ENCODE measurements around the gene KCNE2. TPM values are rescaled to one million over a fixed set of nuclear protein-coding genes. Genes with fewer than 3 reads are reported as not detected.
"Not testable (repeated sequence)": the region's sequence is repeated elsewhere in the genome, so short reads cannot be mapped to it uniquely, and the experiment has no call there.

Gene KCNE2
- polyA plus RNA-seq, 3 donors = 0.56 to 30.9 TPM; not detected in 1

DNA sequence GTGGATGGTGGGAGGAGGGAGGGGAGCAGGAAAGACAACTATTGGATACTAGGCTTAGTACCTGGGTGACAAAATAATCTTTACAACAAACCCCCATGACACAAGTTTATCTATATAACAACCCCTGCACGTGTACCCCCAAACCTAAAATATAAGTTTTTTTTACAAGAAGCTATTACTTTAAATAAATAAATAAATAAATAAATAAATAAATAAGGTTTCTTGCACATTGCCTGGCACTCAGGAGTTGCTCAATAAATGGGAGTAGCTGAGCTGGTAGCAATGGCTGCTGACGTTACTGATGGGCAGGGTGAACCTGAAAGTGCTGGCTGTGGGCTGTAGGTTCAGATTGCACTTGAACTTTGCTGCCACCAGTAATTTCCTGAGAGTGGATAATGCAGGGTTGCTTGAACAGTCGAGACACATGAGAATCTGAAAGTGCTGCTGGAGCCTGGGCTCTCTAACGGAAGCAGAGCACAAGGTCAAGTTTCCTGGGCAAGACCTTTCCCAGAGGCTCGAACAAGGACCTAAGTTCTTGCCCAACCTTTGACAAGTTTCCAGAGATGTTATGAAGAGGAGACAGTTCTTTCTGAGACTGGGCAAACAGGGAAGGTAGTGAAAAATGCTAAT is 14.8 kb upstream of the KCNE2 start:
- H3K27ac ChIP-seq (ENCODE audit: low read depth, low read length) = no peak overlapping the region
- WGBS, 3 donors = 63 to 66% (median 66%) methylated on average over 5 of the region's 5 CpGs

DNA sequence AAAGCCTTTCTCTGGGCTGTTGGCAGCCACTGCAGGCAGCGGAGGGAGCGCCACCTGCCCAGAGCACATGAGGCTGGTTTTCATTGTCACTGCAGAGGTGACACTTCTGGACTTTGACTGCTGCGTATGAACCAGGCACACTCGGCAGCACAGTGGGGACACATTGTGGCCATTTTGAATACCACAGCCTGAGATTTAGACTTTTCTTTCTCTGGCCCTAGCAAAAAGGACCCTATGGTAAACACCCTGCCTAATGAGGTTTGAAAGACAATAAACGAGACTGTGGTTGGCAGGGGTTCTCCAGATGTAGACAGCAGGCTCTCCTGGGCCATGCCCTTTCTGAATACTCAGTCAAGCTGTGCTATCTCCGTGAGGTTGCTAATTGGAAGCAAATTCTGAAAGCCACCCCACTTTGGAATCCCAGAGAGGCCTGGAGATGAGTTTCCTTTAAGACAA is 12.0 kb upstream of the KCNE2 start:
- 28 to 39% (median 31%) methylated on average over 6 of the region's 6 CpGs for WGBS, 3 donors
- H3K27ac ChIP-seq (ENCODE audit: low read depth, low read length) = no peak overlapping the region

DNA sequence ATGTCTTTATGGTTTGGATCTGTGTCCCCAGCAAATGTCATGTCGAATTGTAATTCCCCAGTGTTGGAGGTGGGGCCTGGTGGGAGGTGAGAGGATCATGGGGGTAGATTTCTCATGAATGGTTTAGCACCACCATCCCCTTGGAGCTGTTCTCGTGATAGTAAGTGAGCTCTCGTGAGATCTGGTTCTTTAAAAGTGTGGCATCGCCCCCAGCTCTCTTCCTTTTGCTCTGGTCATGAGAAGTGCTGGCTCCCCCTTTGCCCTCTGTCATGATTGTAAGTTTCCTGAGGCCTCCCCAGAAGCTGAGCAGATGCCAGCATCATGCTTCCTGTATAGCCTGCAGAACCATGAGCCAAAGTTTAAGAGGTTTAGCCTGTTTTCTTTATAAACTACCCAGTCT is 11.2 kb upstream of the KCNE2 start:
- WGBS, 3 donors = 83 to 93% (median 92%) methylated on average over 4 of the region's 4 CpGs
- H3K27ac ChIP-seq (ENCODE audit: low read depth, low read length) = no peak overlapping the region

DNA sequence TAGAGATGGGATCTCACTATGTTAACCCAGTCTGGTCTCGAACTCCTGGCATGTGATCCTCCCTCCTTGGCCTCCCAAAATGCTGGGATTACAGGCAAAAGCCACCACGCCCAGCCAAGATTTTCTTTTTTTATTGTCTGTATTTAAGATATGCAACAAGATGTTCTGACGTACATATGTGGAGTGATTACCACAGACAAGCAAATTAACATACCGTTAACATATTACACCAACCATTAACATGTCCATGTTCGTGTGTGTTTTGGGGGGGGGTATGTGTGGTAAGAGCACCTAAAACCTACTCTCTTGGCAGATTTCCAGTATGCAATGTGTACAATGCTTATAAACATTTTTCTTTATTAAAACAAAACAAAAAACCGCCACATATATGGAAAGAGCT is 10.6 kb upstream of the KCNE2 start:
- WGBS, 3 donors = 86 to 93% (median 86%) methylated on average over 6 of the region's 6 CpGs
- no peak overlapping the region for H3K27ac ChIP-seq (ENCODE audit: low read depth, low read length)

DNA sequence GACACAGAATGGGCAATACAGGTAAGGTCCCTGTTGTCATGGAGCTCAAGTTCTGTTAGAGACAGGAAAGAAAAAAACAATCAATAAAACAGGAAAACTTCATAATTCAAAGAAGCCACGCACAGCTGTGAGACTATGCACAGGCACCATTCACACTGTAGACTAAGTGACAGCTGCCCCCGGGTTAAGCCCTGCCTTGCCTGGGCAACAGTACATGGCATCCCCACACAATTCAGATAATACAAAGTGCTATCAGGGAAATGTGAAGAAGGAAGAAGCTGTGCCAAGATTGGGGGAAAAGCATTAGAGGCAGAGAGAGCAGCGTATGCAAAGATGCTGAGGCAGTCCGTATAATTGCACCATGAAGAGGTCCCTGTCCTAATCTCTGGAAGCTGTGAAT is 9.0 kb upstream of the KCNE2 start:
- no peak overlapping the region for H3K27ac ChIP-seq (ENCODE audit: low read depth, low read length)
- WGBS, 3 donors = 66 to 79% (median 75%) methylated on average over 4 of the region's 4 CpGs

GRCh38 chr21:34355570-34355969 is 8.2 kb upstream of the KCNE2 start:
- H3K27ac ChIP-seq (ENCODE audit: low read depth, low read length) = no peak overlapping the region
- WGBS, 3 donors = 98 to 100% (median 99%) methylated on average over 5 of the region's 5 CpGs

- no peak overlapping the region for H3K27ac ChIP-seq (ENCODE audit: low read depth, low read length)
- WGBS, 3 donors = 91 to 95% (median 92%) methylated on average over 2 of the region's 2 CpGs
Measured at GRCh38 chr21:34357889-34358288, 5.9 kb upstream of the KCNE2 start.

DNA sequence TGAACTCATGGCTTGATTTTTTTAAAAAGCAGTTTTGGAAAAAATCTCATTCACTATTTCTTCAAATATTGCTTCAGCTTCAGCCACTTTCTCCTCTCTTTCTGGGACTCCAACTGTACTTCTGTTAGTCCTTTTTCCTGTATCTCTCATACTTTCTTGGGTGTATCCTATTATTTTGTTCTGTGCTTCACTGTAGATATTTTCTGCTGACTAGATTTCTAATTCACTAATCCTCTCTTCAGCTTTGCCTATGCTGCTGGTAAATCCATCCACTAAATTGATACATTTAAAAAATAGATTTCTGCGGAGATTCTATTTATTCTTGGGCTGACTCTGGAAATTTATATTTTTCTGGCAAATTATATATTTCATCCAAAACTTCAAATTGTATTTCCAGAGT is 4.9 kb upstream of the KCNE2 start:
- no peak overlapping the region for H3K27ac ChIP-seq (ENCODE audit: low read depth, low read length)
- WGBS, 3 donors = 47 to 100% (median 56%) methylated on average over 1 of the region's 1 CpG

- WGBS, 3 donors = 88 to 91% (median 91%) methylated on average over 12 of the region's 12 CpGs
- H3K27ac ChIP-seq (ENCODE audit: low read depth, low read length) = no peak overlapping the region
Measured at GRCh38 chr21:34360488-34361241, 3.1 kb upstream of the KCNE2 start.

DNA sequence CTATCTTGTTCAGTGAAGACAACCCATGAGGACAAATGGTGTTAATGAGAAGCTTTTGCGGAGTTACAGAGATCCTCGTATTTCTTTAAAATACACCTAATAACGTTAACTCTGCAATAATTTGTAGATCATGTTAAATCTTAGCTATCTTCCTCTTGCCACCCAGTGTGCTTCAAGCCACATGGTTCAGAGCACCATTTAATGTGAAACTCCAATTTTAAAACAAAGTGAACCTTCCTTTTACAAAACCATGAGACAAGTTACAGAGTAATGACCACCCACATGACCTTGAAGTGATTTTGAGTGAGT is 1.7 kb upstream of the KCNE2 start:
- WGBS, 3 donors = 19 to 24% (median 23%) methylated on average over 3 of the region's 3 CpGs
- H3K27ac ChIP-seq (ENCODE audit: low read depth, low read length) = no peak overlapping the region

GRCh38 chr21:34362670-34363069 is 1.1 kb upstream of the KCNE2 start:
- no peak overlapping the region for H3K27ac ChIP-seq (ENCODE audit: low read depth, low read length)
- WGBS, 3 donors = 98 to 100% (median 100%) methylated on average over 3 of the region's 3 CpGs

DNA sequence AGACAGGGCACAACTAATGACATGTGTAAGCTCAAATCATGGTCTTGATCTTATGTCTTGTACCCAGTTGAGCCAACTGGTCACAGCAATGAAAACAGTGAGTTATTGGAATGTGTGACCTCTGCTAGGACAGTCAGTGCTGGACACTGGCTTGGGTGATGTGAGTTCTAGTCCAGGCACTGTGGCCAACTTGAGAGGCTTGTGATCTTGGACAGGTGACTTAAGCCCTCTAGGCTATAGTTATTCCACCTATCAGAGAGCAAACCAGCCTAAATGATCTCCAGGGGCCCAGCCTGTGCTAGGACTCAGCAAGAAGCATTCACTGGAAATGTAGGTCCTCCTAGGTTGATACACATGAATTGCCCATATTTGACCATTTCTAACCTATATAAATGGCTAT is 1.1 kb downstream of the KCNE2 start:
- no peak overlapping the region for H3K27ac ChIP-seq (ENCODE audit: low read depth, low read length)

- H3K27ac ChIP-seq (ENCODE audit: low read depth, low read length) = no peak overlapping the region
- 58 to 87% (median 80%) methylated on average over 6 of the region's 6 CpGs for WGBS, 3 donors
Measured at GRCh38 chr21:34365809-34366208, 2.0 kb downstream of the KCNE2 start.

- H3K27ac ChIP-seq (ENCODE audit: low read depth, low read length) = no peak overlapping the region
- 47 to 66% (median 65%) methylated on average over 3 of the region's 3 CpGs for WGBS, 3 donors
Measured at GRCh38 chr21:34367320-34367935, 3.6 kb downstream of the KCNE2 start.

DNA sequence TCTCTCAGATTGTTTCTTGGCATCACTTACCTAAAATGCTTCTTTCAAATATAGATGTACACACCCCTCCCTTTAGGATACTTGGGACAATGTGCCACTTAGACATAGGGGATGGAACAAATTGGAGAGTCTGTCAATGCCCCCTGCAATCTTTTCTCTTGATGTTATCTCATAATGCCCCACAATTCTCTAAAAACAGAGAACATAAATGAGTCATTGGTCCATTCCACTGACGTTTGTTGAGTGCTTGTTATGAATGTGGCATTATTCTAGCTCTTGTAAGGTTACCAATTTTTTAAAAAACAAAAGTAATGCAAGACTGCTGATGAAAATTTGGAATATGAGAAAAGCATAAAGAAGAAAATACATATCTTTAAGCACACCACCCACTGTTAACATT is 5.9 kb downstream of the KCNE2 start:
- no peak overlapping the region for H3K27ac ChIP-seq (ENCODE audit: low read depth, low read length)
- WGBS, 3 donors = 31 to 61% (median 49%) methylated on average over 1 of the region's 1 CpG

- WGBS, 3 donors = 85 to 95% (median 87%) methylated on average over 5 of the region's 5 CpGs
- no peak overlapping the region for H3K27ac ChIP-seq (ENCODE audit: low read depth, low read length)
Measured at GRCh38 chr21:34372321-34372720, 8.5 kb downstream of the KCNE2 start.

GRCh38 chr21:34374462-34374861 is 10.7 kb downstream of the KCNE2 start:
- H3K27ac ChIP-seq (ENCODE audit: low read depth, low read length) = not testable (repeated sequence)
- WGBS, 3 donors = no CpG with 5 or more reads among the region's 8 CpGs

- WGBS, 3 donors = no CpG with 5 or more reads among the region's 49 CpGs
- not testable (repeated sequence) for H3K27ac ChIP-seq (ENCODE audit: low read depth, low read length)
Measured at GRCh38 chr21:34374940-34375618, 11.3 kb downstream of the KCNE2 start, which contains the start of gene SMIM11. SMIM11 (plus strand) TSS chr21:34375507; CDS start chr21:34379505, 3,998 bp downstream.

DNA sequence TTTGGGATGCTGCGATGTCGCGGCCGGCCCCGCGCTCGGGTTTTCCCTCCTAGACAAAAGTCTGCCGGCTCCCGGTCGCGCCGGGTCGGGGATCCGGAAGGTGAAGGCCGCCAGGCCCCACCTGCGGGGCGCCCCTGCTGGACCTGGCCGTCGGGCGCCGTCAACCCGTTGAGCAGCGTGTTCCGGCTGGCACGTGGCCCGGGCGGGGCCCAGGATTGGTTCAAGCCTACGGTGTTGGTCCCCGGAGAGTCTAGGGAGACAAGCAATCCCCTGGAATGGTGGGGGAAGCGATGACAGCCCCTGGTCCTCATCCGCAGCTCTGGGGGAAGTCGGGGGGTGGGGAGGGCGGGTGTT is 11.8 kb downstream of the KCNE2 start:
- no CpG with 5 or more reads among the region's 33 CpGs for WGBS, 3 donors

More for the DNA sequence above, 11.8 kb downstream of the KCNE2 start:
- H3K27ac ChIP-seq (ENCODE audit: low read depth, low read length) = not testable (repeated sequence)
